Heart right ventricle (tissue), 16 donors: ENCODE measurements around the gene MAZ. TPM values are rescaled to one million over a fixed set of nuclear protein-coding genes. Genes with fewer than 3 reads are reported as not detected.

Experiments
- ATAC-seq, 8 donors: fragments of 200-7000 bp; cut with Tn5 transposase; one replicate each; pipeline ENCODE4 v1.9.1; 2020; ENCODE audit warnings: mild to moderate bottlenecking in 8 of 8, moderate library complexity in 8 of 8, moderate number of reproducible peaks in 1 of 8
- DNase-seq, 2 donors: peaks; one replicate each; pipeline ENCODE4 v3.0.0-alpha.2; 2020
- H3K27ac ChIP-seq, 10 donors: fragments of 200-600 bp; sonication (generic) in 2 of 10; one replicate each; pipeline versions ENCODE4 v1.5.0 to v1.8.0; 2020 to 2022; ENCODE audit warnings: mild to moderate bottlenecking in 3 of 10
- H3K27me3 ChIP-seq, 7 donors: fragments of 200-600 bp; one replicate each; pipeline ENCODE4 v1.8.0; 2021 to 2022; ENCODE audit warnings: mild to moderate bottlenecking in 2 of 7
- H3K36me3 ChIP-seq, 9 donors: fragments of 200-600 bp; sonication (generic) in 1 of 9; one replicate each; pipeline versions ENCODE4 v1.5.0 to v1.8.0; 2020 to 2022; ENCODE audit warnings: mild to moderate bottlenecking in 2 of 9
- H3K4me1 ChIP-seq, 9 donors: fragments of 200-600 bp; sonication (generic) in 1 of 9; one replicate each; pipeline versions ENCODE4 v1.5.0 to v1.8.0; 2020 to 2022; ENCODE audit warnings: mild to moderate bottlenecking in 4 of 9
- H3K4me3 ChIP-seq, 10 donors: fragments of 200-600 bp; sonication (generic) in 2 of 10; one replicate each; pipeline versions ENCODE4 v1.5.0 to v1.8.0; 2020 to 2022; ENCODE audit warnings: mild to moderate bottlenecking in 7 of 10, moderate library complexity in 2 of 10
- H3K9me3 ChIP-seq, 11 donors: fragments of 200-600 bp in 10 of 11; sonication (generic) in 2 of 11; one replicate each; pipeline versions ENCODE4 v1.5.0 to v1.8.0; 2013 to 2022; ENCODE audit warnings: mild to moderate bottlenecking in 2 of 11, control low read depth in 1 of 11, moderate library complexity in 1 of 11
- CTCF ChIP-seq, 9 donors: fragments of 200-600 bp; sonication (generic) in 2 of 9; IDR thresholded peaks; one replicate each; pipeline versions ENCODE4 v1.5.0 to v1.8.0; 2021 to 2022; ENCODE audit warnings: antibody characterized with exemption in 9 of 9, mild to moderate bottlenecking in 5 of 9, moderate library complexity in 1 of 9
- WGBS, 2 donors: extraction: QIAGEN DNeasy Blood & Tissue Kit; methylation state at CpG; one replicate each; pipeline ENCODE4 v1.1.7; 2013; ENCODE audit warnings: inconsistent platforms in 1 of 2; 5-methylcytosine and 5-hydroxymethylcytosine counted together
- intact Hi-C, 10 donors: fragments of 100-400 bp; cut with DNase I; formaldehyde crosslinking; loops; one replicate each; pipeline versions ENCODE4 v1.11.1 to v1.14.2; 2022
- polyA plus RNA-seq, 2 donors: library from polyadenylated mRNA; stranded (reverse); fragments of 200-250 nt; gene quantifications; one replicate each; pipeline ENCODE4 v1.2.3, GENCODE V29; 2013
- total RNA-seq, 10 donors: library from RNA; stranded (reverse); fragmentation: NEBNext Ultra II Directional in 3 of 10; extraction: Animal tissue kit (Norgen Biotek cat#: 25700) in 3 of 10; gene quantifications; one replicate each; pipeline versions ENCODE4 v1.2.1 to v1.2.4, GENCODE V29; 2021 to 2023
- donor health status: Arrhythmogenic right ventricular cardiomyopathy.
- donor health status: ischemic (EF 13 %, LVEDD 7.1; RV severe dilation, severe dysfunction).
- donor health status: healthy with polysubstance abuse.
- donor health status: DM: no; HTN: yes; CAD: no.
- donor health status: DM: no; HTN: no; CAD: no.
- donor health status: ischemic (EF 25% LVEDD 6.9; RV normal size, moderate dysfunction).
- donor health status: ischemic (EF 25% LVEDD 5.7; RV mildly dilated, moderate dysfunction).
- donor health status: healthy.
- donor health status: DM: yes; HTN: yes; CAD: no.
- donor health status: Ischemic cardiomyopathy.
- donor health status: ischemic (EF 35%, LVEDD 5.7; RV mildly dilated, moderate dysfunction).
- donor health status: nonischemic (EF 11% LVEDD 7.7; RV severe dilation, severe dysfunction).
- donor health status: DM: yes; HTN: yes; CAD: no.
- donor health status: PGD.
- donor health status: ischemic (EF 29% LVEDD 5.4; RV normal size, mild dysfunction).
- donor health status: nonischemic (EF 23%, LVEDD 6.1; RV moderate dilation, normal function).

MAZ gene
- total and polyA plus RNA-seq, 12 donors, result 44.2 to 115 (median 66.3) TPM

GRCh38 chr16:29836623-29837022 is 30.3 kb downstream of the MAZ start:
- WGBS, 2 donors, result 80 to 86% methylated on average over 15 of the region's 15 CpGs
- Histone ChIP-seq H3K4me1 (peaks cover 0 to 5% (median 0%) of the 10 kb centered on the region in 9 donors), H3K27me3 (no peaks in the 10 kb centered on the region), H3K4me3 (no peak overlapping the region), H3K9me3 (no peaks in the 10 kb centered on the region), H3K36me3 (peaks cover 0 to 100% (median 45%) of the 10 kb centered on the region in 9 donors), H3K27ac (no peak overlapping the region)
- DNase-seq, result no peak
- intact Hi-C loops, result no loop called here
- ATAC-seq, result no peak
- no peak for TF ChIP-seq CTCF (IDR thresholded peaks at IDR 0.05)

GRCh38 chr16:29837841-29838240 is 31.5 kb downstream of the MAZ start:
- ATAC-seq, result no peak
- Histone ChIP-seq H3K9me3 (no peaks in the 10 kb centered on the region), H3K4me3 (no peak overlapping the region), H3K36me3 (peaks cover 0 to 100% (median 46%) of the 10 kb centered on the region in 9 donors), H3K4me1 (peaks cover 0 to 5% (median 0%) of the 10 kb centered on the region in 9 donors), H3K27ac (no peak overlapping the region), H3K27me3 (no peaks in the 10 kb centered on the region)
- DNase-seq, result no peak
- intact Hi-C loops, result no loop called here
- WGBS, 2 donors, result 96 to 97% methylated on average over 5 of the region's 5 CpGs
- TF ChIP-seq CTCF (IDR thresholded peaks at IDR 0.05), result no peak

DNA sequence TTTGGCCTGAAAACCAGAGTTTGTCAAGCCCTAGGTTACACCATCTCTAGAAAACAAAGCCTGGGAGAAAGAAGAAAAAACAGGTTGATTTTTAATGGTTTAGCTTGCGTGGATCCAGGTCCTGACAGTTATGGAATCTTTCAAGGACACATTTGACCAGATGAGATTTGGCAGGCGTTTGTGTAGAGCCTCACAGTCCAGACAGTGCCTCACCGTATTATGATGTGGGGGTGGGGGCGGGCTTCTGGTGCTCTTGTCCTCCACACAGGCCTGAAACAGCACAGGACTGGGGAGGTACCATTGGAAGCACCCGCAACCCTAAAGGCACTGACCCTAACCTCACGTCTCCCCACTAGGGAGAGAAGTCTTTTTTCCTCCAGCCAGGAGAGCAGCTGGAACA is 33.5 kb downstream of the MAZ start:
- intact Hi-C loops, result loop anchor here in 4 of 10 donors (10.0 kb wide), 2 partner anchors 135 to 145 kb away; no protein-coding TSS in a partner anchor
- Histone ChIP-seq H3K27me3 (no peaks in the 10 kb centered on the region), H3K27ac (peak overlapping the region in 1 of 10 donors; percentile 7), H3K9me3 (no peaks in the 10 kb centered on the region), H3K36me3 (peaks cover 0 to 98% (median 35%) of the 10 kb centered on the region in 9 donors), H3K4me3 (no peak overlapping the region), H3K4me1 (peaks cover 0 to 5% (median 0%) of the 10 kb centered on the region in 9 donors)
- DNase-seq (no peak), ATAC-seq (peak in 7 of 8 donors; percentile 33 to 71 (median 44))
- TF ChIP-seq CTCF (IDR thresholded peaks at IDR 0.05), result no peak
- 51 to 60% methylated on average over 6 of the region's 6 CpGs for WGBS, 2 donors

- no peak for DNase-seq
- intact Hi-C loops, result loop anchor here in 4 of 10 donors (10.0 kb wide), 2 partner anchors 135 to 145 kb away; no protein-coding TSS in a partner anchor
Measured at GRCh38 chr16:29840240-29840639, 33.9 kb downstream of the MAZ start.

More at GRCh38 chr16:29840240-29840639, 33.9 kb downstream of the MAZ start:
- Histone ChIP-seq H3K36me3 (peaks cover 0 to 98% (median 39%) of the 10 kb centered on the region in 9 donors), H3K4me3 (no peak overlapping the region), H3K27ac (peak overlapping the region in 1 of 10 donors; percentile 7), H3K4me1 (peaks cover 0 to 5% (median 0%) of the 10 kb centered on the region in 9 donors), H3K27me3 (no peaks in the 10 kb centered on the region), H3K9me3 (no peaks in the 10 kb centered on the region)
- ATAC-seq, result peak in 2 of 8 donors; percentile 4 to 37
- TF ChIP-seq CTCF (IDR thresholded peaks at IDR 0.05), result no peak
- 74 to 86% methylated on average over 10 of the region's 10 CpGs for WGBS, 2 donors
